HG03139 (cell line): Measurements from ENCODE around the gene MOK.

Source experiments
- ATAC-seq: cut with Tn5 transposase; IDR thresholded peaks from one replicate; pipeline ENCODE4 v1.9.1; 2021; ENCODE audit not compliant: unreplicated experiment

MOK gene

DNA sequence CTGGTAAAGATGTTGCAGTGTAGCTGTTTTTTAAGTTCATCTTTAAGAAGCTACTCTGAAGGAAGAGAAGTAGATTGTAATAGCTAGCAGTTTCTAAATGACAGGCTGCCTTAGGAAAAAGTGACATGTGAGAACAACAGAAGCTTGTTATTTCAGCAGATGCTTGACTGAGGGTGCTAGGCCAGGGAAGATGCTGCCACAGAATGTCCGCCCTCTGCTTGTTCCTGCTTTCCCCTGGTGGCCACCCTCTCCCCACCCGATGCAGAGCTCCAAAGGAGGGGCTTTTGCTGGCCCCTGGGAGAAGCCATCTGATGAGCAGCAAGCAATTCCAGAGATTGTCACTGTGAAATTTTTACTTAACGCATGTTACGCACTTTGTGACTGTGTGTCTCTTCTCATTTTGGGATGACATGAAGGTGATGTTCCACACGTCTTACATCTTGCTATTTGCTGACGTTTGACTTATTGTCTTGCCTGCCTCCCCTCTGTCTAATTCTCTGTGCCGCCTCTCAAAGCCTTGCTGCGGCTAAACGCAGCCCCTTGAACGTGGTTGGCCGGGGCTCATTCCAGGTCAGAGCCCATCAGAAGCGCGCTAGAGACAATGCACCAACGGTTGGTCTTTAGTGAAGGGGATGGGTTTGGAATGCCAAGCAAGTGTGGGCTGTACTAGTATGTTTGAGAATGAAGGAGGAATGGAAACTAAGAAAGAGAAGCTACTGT lies 120.5 kb downstream of the MOK start:
- no peak for ATAC-seq

DNA sequence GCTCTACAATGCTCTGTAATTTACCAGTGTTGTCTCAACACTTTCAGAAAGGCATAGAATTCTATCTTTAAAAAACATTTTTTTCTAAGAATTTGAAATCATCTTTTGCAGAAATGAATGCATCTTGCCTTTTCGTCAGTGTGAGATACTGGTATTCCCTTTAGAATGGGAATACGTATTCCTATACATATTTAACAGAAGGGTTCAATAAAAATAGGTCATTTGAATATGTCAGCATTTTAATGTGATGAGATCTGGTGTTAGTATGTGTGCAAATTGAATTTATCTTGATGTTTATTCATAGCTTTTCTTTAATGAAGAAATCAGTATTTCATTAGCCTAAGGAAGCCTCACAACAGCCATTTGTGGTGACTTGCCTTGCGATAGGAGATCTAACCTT lies 121.1 kb downstream of the MOK start:
- no peak for ATAC-seq

DNA sequence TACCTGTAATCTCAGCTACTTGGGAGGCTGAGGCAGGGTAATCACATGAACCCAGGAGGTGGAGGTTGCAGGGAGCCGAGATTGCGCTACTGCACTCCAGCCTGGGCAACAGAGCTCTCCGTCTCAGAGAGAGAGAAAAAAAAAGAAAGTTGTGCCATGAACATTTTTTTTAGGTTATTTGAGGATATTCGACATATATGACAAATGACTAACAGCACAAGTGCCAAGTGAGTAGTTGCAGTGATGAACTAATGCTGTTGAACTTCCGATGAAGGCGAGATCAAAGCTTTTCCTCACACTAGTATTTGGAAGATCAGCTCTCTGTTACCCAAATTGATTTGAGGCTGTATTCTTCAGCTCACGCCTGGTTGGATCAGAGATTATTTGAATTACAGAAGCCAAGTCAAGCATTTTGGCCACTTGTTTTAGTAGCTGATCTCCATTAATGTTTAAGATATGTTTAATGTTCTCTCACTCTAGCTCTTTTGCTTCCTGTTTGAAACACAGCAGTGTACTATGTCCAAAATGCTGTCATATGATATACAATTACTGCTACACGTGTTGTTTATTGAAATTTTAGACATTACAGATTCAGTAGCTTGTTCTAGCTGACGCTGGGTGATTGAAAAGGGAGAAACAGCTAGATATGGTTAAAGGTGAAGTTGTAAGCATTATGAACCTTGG lies 121.9 kb downstream of the MOK start:
- ATAC-seq: no peak

DNA sequence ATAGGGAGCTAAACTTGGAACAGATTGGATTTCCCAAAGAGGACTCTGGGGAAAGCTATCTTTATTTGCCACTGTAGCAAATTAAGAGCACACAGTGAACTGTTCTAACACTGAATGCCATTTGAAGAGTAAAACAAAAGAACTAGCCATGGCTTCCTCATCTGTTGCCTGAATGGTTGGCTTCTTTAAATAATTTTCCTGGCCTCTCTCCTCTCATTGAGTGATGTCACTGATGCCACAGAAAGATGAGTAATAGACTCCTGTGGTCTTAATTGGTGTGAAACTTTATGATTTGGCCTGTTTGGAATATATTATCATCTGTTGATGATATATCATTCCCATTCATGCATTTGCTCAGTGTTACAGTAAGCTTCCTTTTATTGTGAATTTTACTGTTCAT lies 122.8 kb downstream of the MOK start:
- ATAC-seq: no peak

DNA sequence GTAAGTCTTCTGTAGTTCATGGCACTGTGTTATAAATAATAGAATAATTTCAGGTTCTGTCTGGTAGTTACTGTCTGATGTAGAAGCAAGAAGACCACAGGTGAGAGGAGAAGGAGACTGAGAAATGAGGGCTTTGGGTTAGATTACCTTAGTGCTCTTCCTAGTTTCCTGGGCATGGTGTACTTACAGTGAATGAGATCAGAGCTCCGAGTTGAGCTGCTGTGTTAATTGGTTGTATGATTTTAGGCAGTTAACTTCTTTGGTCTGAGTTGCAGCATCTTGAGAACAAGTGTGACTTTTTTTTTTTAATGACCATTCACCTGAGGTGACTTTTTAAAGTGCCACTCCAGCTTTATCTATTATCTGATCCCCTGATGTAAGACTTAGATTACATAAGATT lies 123.8 kb downstream of the MOK start:
- ATAC-seq: no peak

DNA sequence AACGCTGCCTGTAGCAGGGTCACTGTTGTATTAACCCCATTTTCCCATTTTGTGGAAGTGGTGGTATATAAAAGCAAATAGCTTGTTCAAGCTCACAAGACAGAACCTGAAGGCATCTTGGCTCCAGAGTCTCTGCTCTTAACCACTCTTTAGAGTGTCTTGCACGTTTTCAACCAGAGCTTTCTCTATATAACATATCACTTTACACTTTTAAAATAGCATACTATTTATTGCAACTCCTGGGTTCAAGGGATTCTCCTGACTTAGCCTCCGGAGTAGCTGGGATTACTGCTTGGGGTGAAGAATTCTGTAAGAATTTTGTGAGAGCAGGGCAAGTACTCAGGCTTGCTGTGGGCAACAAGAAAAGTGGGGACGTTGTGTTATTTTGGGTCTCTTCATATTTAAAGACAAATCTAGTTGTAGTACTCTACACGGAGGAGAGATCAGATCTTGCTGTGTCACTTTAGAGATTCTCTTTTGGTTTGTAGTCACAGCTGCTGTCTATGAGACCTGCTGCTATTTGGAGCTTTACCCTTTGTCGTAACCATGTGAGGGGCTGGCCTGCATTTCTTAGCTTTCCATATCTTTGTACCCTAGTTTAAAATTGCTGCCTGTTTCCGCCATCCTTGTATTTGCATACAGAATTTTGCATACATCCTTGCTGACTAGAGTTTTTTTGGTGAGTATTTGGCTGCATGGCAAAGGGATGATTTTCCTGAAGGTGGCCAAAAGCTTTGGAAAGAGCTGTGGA lies 124.5 kb downstream of the MOK start:
- no peak for ATAC-seq
